ENCODE measurements around the gene AIF1L. TPM values are rescaled to one million over a fixed set of nuclear protein-coding genes. Genes with fewer than 3 reads are reported as not detected.

The AIF1L gene
- total RNA-seq, 4 donors from 2014 or later = 5.4 to 28.5 (median 17.1) TPM

DNA sequence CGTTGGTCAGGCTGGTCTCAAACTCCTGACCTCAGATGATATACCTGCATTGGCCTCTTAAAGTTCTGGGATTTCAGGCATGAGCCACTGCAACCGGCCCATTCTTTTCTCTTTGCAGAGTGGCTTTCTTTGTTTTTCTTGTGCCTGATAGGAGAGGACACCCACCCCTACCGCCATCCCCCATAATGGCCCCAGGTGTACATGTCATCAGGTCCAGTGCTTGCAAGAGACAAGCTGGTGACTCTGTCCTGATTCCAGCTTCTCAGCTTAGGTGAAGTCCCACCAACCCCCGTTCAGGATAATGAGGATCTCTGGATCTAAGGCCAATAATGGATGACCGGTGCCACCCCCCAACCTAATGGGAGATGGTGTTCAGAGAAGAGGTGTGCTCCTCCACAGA, 2.3 kb upstream of the AIF1L start:
- Histone ChIP-seq H3K4me3 (no peak overlapping the region), H3K27ac (peak overlapping the region in 1 of 4 donors; percentile 78), H3K36me3 (no peaks in the 10 kb centered on the region), H3K27me3 (peaks cover 67% of the 10 kb centered on the region), H3K9me3 (no peaks in the 10 kb centered on the region), H3K4me1 (peaks cover 0 to 33% (median 15%) of the 10 kb centered on the region in 3 donors)
- TF ChIP-seq, protein P1, sequence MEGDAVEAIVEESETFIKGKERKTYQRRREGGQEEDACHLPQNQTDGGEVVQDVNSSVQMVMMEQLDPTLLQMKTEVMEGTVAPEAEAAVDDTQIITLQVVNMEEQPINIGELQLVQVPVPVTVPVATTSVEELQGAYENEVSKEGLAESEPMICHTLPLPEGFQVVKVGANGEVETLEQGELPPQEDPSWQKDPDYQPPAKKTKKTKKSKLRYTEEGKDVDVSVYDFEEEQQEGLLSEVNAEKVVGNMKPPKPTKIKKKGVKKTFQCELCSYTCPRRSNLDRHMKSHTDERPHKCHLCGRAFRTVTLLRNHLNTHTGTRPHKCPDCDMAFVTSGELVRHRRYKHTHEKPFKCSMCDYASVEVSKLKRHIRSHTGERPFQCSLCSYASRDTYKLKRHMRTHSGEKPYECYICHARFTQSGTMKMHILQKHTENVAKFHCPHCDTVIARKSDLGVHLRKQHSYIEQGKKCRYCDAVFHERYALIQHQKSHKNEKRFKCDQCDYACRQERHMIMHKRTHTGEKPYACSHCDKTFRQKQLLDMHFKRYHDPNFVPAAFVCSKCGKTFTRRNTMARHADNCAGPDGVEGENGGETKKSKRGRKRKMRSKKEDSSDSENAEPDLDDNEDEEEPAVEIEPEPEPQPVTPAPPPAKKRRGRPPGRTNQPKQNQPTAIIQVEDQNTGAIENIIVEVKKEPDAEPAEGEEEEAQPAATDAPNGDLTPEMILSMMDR (IDR thresholded peaks at IDR 0.05) = no peak
- TF ChIP-seq EP300 (IDR thresholded peaks at IDR 0.05) (no peak), POLR2A (IDR thresholded peaks at IDR 0.05) (no peak), POLR2AphosphoS5 (IDR thresholded peaks at IDR 0.05) (no peak)
- ATAC-seq = no peak
- WGBS, 2 donors (ENCODE audit: low coverage in 1 of 2) = 81 to 87% methylated on average over 4 of the region's 5 CpGs

DNA sequence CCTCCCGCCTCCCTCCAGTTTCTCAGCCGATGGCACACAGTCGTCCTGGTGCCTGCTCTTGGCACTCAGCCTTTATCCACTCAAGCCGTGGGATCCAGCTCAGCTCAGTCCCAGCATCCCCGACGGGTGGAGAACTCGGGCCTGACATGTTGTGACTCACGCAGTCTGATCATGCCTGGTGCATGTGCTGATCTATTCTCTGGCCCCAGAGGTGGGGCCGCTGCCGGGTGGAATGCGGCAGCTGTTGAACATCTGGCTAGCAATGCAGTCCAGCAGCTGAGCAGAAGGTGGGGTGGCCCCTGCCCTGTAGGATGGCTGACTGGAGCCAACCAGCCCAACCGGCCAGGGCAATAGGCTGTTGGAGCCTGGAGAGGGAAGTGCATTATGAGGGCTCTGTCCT, 1.7 kb upstream of the AIF1L start:
- no peaks in the 10 kb centered on the region for H3K36me3 ChIP-seq
- 30% methylated on average over 2 of the region's 12 CpGs; no CpG with 5 or more reads in 1 of the 2 donors for WGBS, 2 donors (ENCODE audit: low coverage in 1 of 2)
- peak; percentile 57 for ATAC-seq
- H3K27ac ChIP-seq = peak overlapping the region in 1 of 4 donors; percentile 78
- no peak overlapping the region for H3K4me3 ChIP-seq
- H3K9me3 ChIP-seq = no peaks in the 10 kb centered on the region
- TF ChIP-seq, protein P1 (IDR thresholded peaks at IDR 0.05) = no peak
- TF ChIP-seq EP300 (IDR thresholded peaks at IDR 0.05) (no peak), POLR2A (IDR thresholded peaks at IDR 0.05) (no peak), POLR2AphosphoS5 (IDR thresholded peaks at IDR 0.05) (no peak)
- peaks cover 0 to 33% (median 15%) of the 10 kb centered on the region in 3 donors for H3K4me1 ChIP-seq
- peaks cover 67% of the 10 kb centered on the region for H3K27me3 ChIP-seq

DNA sequence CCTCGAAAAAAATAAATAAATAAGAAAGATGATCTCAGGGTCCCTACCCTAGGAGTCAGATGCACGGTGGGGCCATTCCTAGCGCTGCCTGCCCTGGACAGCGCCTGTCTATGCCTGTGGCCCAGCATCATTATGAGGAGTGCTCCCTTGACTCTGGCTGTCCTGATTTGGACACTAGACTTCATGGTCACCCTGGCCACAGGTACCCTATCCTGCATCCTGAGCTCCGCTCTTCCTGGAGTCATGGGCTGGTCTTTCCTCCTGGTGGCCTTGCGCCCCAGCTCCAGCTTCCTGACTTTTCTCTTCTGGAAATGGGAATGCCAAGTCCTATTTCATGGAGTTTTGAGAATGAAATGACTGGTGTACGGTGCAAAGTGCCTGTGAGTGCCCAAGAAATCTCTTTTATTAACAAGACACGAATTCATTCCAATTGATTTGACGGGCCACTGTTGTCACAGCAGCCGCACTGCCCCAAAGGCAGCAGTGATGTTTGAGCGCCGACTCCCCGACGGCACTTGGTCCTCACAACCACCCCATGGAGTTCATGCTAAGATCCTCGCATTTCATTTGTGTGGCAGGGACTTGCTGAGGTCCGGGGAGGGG, 564 bp upstream of the AIF1L start:
- whole genome bisulfite sequencing, 2 donors (ENCODE audit: low coverage in 1 of 2) = 33 to 39% methylated on average over 1 to 7 of the region's 16 CpGs
- peak overlapping the region in 3 of 4 donors; percentile 27 to 78 (median 64) for H3K27ac ChIP-seq
- H3K9me3 ChIP-seq = no peaks in the 10 kb centered on the region
- TF ChIP-seq POLR2A (IDR thresholded peaks at IDR 0.05) (peak in 1 of 2 donors; percentile 2), POLR2AphosphoS5 (IDR thresholded peaks at IDR 0.05) (no peak), EP300 (IDR thresholded peaks at IDR 0.05) (no peak)
- TF ChIP-seq, protein P1 (IDR thresholded peaks at IDR 0.05) = no peak
- H3K4me1 ChIP-seq = peaks cover 0 to 38% (median 15%) of the 10 kb centered on the region in 3 donors
- no peaks in the 10 kb centered on the region for H3K36me3 ChIP-seq
- ATAC-seq = no peak
- peaks cover 67% of the 10 kb centered on the region for H3K27me3 ChIP-seq
- H3K4me3 ChIP-seq = peak overlapping the region in 1 of 2 donors; percentile 60

DNA sequence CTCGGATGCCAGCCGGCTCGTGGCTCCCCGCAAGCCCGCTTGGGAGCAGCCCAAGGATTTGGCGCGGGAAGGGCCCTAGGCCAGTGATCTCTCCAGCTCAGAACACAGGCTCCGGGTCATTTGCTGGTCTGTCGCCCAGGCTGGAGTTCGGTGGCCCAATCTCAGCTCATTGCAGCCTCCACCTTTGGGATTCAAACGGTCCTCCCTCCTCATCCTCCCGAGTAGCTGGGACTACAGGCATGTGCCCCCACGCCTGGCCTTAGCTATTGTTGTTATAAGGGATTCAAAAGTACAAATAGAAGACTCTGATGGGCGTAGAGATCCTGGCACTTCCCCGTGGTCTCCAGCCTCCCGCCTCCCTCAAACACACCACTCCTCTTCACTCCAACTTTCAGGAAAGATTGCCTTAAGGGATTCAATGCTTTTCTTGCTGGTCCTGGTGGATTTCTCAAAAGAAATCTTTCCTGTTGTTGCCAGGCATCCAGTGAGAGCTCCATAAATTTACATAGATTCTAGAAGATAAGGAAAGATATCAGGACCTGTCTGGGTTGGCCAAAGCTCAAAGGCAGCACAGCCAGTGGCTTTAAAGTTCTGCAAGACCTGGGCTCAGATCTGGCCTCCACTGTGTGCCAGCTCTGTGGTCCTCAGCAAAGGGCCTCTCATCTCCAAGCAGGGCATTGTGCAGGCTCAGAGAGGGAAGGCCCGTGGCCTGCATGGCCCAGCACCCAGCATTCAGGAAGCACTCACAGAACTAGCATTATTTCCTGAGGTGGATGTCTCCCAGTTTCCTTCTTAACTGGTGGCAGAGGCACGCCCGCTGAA, 1.0 kb downstream of the AIF1L start:
- Histone ChIP-seq H3K27ac (peak overlapping the region in 3 of 4 donors; percentile 64 to 78 (median 64)), H3K9me3 (no peaks in the 10 kb centered on the region), H3K4me1 (peaks cover 0 to 38% (median 15%) of the 10 kb centered on the region in 3 donors), H3K27me3 (peaks cover 65% of the 10 kb centered on the region), H3K36me3 (no peaks in the 10 kb centered on the region), H3K4me3 (peak overlapping the region; percentile 18 to 60)
- TF ChIP-seq, protein P1 (IDR thresholded peaks at IDR 0.05) = no peak
- TF ChIP-seq POLR2A (IDR thresholded peaks at IDR 0.05) (no peak), POLR2AphosphoS5 (IDR thresholded peaks at IDR 0.05) (no peak), EP300 (IDR thresholded peaks at IDR 0.05) (no peak)
- 48 to 49% methylated on average over 3 of the region's 19 CpGs for WGBS, 2 donors (ENCODE audit: low coverage in 1 of 2)
- no peak for ATAC-seq
